ENCODE data around the gene GOSR1.
"Not testable (repeated sequence)": the region's sequence is repeated elsewhere in the genome, so short reads cannot be mapped to it uniquely, and the experiment has no call there.

GOSR1 gene

GRCh38 chr17:30477083-30477773 lies at the start of gene GOSR1:
Gene GOSR1, plus strand, starts transcription at chr17:30477408. Its CDS starts 26 bp downstream, at chr17:30477434.
- DNase-seq, result peak; percentile 87

GRCh38 chr17:30427611-30428010 lies 49.6 kb upstream of the GOSR1 start:
- no peak for DNase-seq

- DNase-seq, result no peak
Observed at GRCh38 chr17:30429155-30429554, 48.1 kb upstream of the GOSR1 start.

- no peak for DNase-seq
Observed at GRCh38 chr17:30433514-30433913, 43.7 kb upstream of the GOSR1 start.

- DNase-seq, result no peak
Observed at GRCh38 chr17:30436729-30437128, 40.5 kb upstream of the GOSR1 start.

GRCh38 chr17:30443721-30444120 lies 33.5 kb upstream of the GOSR1 start:
- DNase-seq, result no peak

- DNase-seq, result not testable (repeated sequence)
Observed at GRCh38 chr17:30446640-30447039, 30.6 kb upstream of the GOSR1 start.

GRCh38 chr17:30449480-30449879 lies 27.7 kb upstream of the GOSR1 start:
- DNase-seq, result no peak

GRCh38 chr17:30450125-30451027 lies 26.8 kb upstream of the GOSR1 start:
- DNase-seq, result no peak

GRCh38 chr17:30454635-30455034 lies 22.6 kb upstream of the GOSR1 start:
- no peak for DNase-seq

GRCh38 chr17:30458371-30458770 lies 18.8 kb upstream of the GOSR1 start:
- DNase-seq, result no peak

- not testable (repeated sequence) for DNase-seq
Observed at GRCh38 chr17:30458797-30459413, 18.3 kb upstream of the GOSR1 start.

GRCh38 chr17:30468465-30468864 lies 8.7 kb upstream of the GOSR1 start:
- no peak for DNase-seq

- DNase-seq, result no peak
Observed at GRCh38 chr17:30472238-30472890, 4.8 kb upstream of the GOSR1 start.

- DNase-seq, result no peak
Observed at GRCh38 chr17:30475206-30475605, 2.0 kb upstream of the GOSR1 start.

- no peak for DNase-seq
Observed at GRCh38 chr17:30476726-30477082, 504 bp upstream of the GOSR1 start.

GRCh38 chr17:30477774-30478115 lies 537 bp downstream of the GOSR1 start:
- DNase-seq, result no peak

- no peak for DNase-seq
Observed at GRCh38 chr17:30482555-30482954, 5.3 kb downstream of the GOSR1 start.

GRCh38 chr17:30483159-30483558 lies 6.0 kb downstream of the GOSR1 start:
- no peak for DNase-seq

GRCh38 chr17:30493780-30494179 lies 16.6 kb downstream of the GOSR1 start:
- no peak for DNase-seq

- no peak for DNase-seq
Observed at GRCh38 chr17:30495586-30495985, 18.4 kb downstream of the GOSR1 start.

GRCh38 chr17:30503558-30503957 lies 26.4 kb downstream of the GOSR1 start:
- DNase-seq, result no peak

- no peak for DNase-seq
Observed at GRCh38 chr17:30505868-30506417, 28.7 kb downstream of the GOSR1 start.
